GM12801 (cell line): ENCODE results near the gene XRN1.

ENCODE experiments used
- CTCF ChIP-seq: IDR thresholded peaks from one replicate; pipeline ENCODE4 v1.5.1; 2011; ENCODE audit warnings: control low read depth; ENCODE audit not compliant: insufficient read length; ENCODE audit errors: extremely low read depth

XRN1 gene

GRCh38 chr3:142470826-142471225 is 23.0 kb upstream of the XRN1 start:
- TF ChIP-seq CTCF = no peak

GRCh38 chr3:142468456-142468855 is 20.6 kb upstream of the XRN1 start:
- TF ChIP-seq CTCF = no peak

GRCh38 chr3:142467768-142468167 is 19.9 kb upstream of the XRN1 start:
- no peak for TF ChIP-seq CTCF

GRCh38 chr3:142460689-142461088 is 12.9 kb upstream of the XRN1 start:
- TF ChIP-seq CTCF = no peak

- no peak for TF ChIP-seq CTCF
Measured at GRCh38 chr3:142459929-142460328, 12.1 kb upstream of the XRN1 start.

- no peak for TF ChIP-seq CTCF
Measured at GRCh38 chr3:142459096-142459495, 11.3 kb upstream of the XRN1 start.

- no peak for TF ChIP-seq CTCF
Measured at GRCh38 chr3:142450881-142451280, 3.0 kb upstream of the XRN1 start.

GRCh38 chr3:142450189-142450588 is 2.4 kb upstream of the XRN1 start:
- TF ChIP-seq CTCF = no peak
